Activated naive CD4-positive, alpha-beta T cell treated with anti-CD3 and anti-CD28 coated beads, Interleukin-2, amount 50 U/mL, for 72 hours (primary cell): ENCODE measurements around the gene LOC128125822.

Source experiments
- ATAC-seq, 2 donors: fragments of 150-1000 bp; cut with Tn5 transposase; 2 replicates each; pipeline ENCODE4 v1.10.0; 2021; ENCODE audit warnings: mild to moderate bottlenecking in 2 of 2, moderate library complexity in 2 of 2
- DNase-seq, 2 donors: peaks; one replicate each; pipeline ENCODE4 v3.0.0; 2021 to 2022; ENCODE audit warnings: low spot score in 2 of 2
- H3K27ac Mint-ChIP-seq, 2 donors: one replicate each; pipeline ENCODE4 v1.8.0; 2022; ENCODE audit warnings: mild to moderate bottlenecking in 2 of 2, mixed read lengths in 2 of 2
- H3K36me3 Mint-ChIP-seq, 2 donors: one replicate each; pipeline ENCODE4 v1.8.0; 2022; ENCODE audit warnings: mixed read lengths in 2 of 2
- H3K9me3 Mint-ChIP-seq, 2 donors: one replicate each; pipeline ENCODE4 v1.8.0; 2022; ENCODE audit warnings: mixed read lengths in 2 of 2

LOC128125822 gene

DNA sequence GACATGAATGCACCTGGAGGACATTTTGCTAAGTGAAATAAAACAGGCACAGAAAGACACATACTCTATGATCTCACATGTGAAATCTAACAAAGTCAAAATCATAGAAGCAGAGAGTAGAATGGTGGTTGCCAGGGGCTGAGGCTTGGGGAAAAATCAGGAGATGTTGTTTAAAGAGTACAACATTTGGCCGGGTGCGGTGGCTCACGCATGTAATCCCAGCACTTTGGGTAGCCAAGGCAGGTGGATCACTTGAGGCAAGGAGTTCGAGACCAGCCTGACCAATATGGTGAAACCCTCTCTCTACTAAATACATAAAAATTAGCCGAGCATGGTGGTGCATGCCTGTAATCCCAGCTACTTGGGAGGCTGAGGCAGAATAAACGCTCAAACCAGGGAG lies 26.0 kb upstream of the LOC128125822 start:
- no peak for ATAC-seq
- H3K27ac Mint-ChIP-seq: no peak overlapping the region
- H3K36me3 Mint-ChIP-seq: no peaks in the 10 kb centered on the region
- DNase-seq: no peak
- peaks cover 0 to 5% of the 10 kb centered on the region in 2 donors for H3K9me3 Mint-ChIP-seq

DNA sequence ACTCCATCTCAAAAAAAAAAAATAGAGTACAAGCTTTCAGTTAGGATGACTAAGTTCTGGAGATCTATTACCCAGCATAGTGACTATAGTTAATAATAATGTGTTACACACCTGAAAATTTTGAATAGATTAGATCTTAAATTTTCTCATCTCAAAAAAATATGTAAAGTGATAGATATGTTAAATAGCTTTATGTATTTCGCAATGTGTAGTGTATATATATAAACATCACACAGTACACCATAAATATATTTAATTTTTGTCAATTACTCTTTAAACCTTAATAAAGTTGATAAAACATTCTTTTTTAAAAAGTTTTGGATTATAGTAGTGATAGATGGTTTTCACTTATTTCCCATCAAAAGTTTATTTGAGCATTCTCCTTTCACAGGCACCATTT lies 25.6 kb upstream of the LOC128125822 start:
- no peak for ATAC-seq
- H3K36me3 Mint-ChIP-seq: no peaks in the 10 kb centered on the region
- H3K27ac Mint-ChIP-seq: no peak overlapping the region
- DNase-seq: no peak
- H3K9me3 Mint-ChIP-seq: peaks cover 0 to 5% of the 10 kb centered on the region in 2 donors

DNA sequence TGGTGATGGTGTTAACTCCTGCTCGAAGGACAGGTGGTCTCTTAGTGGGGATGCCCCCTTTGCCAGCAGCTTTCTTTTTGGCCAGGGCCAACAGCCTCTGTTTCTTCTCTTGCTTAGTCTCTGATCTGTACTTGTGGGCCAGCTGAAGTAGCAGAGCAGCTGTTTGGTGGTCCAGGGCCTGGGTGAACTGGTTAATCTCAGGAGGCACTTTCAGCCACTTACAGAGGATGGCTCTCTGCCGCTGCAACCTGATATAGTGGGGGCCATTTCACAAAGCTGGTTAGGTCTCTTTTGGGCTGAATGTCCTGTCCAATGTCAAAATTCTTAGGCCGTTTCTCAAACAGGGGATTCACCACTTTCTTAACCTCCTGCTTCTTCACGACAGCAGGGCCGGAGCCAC lies 23.2 kb upstream of the LOC128125822 start:
- ATAC-seq: no peak
- DNase-seq: no peak
- no peaks in the 10 kb centered on the region for H3K36me3 Mint-ChIP-seq
- H3K27ac Mint-ChIP-seq: no peak overlapping the region
- H3K9me3 Mint-ChIP-seq: no peaks in the 10 kb centered on the region

DNA sequence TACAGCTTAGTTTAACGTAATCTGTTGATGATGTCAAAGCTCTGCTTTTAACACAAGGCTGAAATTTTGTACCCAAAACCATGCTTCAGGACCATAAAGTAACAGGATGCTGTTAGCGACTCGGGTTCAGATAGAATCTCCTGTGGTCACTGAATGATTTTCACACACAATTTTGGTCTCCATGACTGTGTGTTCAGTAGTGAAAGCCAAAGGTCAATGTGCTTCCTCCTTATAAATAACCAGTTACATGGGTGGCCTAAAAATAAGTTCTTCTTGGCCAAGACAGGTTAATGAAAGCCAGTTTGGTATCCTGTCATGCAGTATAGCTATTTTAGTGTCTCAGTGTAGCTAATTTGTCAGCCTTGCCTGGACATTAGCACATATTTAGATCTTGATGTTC lies 19.1 kb upstream of the LOC128125822 start:
- peak in 1 of 2 donors; percentile 29 for ATAC-seq
- no peak for DNase-seq
- Mint-ChIP-seq H3K27ac (no peak overlapping the region), H3K36me3 (no peaks in the 10 kb centered on the region), H3K9me3 (no peaks in the 10 kb centered on the region)

DNA sequence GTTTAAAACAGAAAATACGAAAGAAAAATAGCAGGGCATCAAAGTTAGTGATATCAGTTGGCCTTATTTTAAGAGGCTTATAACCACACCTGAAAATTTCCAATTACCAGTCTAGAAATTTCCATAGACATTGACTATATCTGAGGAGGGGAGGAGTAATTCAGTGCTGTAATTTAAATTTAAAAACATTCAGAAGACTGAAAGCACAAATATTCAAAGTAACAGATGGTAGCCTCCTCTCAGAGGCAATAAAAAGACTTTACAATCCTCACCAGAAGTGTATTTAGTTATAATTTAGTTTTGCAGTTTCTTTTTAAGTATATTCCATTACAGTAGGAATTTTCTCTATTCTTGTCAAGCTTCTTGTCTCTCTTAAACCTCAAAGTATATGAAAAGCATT lies 18.4 kb upstream of the LOC128125822 start:
- Mint-ChIP-seq H3K27ac (no peak overlapping the region), H3K36me3 (no peaks in the 10 kb centered on the region), H3K9me3 (no peaks in the 10 kb centered on the region)
- no peak for ATAC-seq
- DNase-seq: no peak

DNA sequence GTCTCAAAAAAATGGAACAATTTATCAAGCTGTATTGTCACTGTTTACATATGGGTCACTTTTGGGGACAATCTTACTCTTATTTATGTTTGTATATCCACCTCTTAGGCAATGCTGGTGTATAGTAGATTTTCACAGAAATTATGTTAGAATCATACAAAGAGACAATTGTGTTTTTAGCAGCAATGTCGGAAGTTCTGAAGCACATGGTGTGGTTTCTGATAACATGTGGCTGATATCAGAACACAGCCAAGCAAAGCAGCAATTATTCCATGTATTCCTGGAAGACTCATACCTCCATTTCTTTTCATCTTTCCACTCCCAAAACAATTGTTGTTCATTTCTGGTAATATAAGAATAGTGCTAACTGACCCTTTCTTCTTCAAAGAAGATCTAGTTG lies 17.5 kb upstream of the LOC128125822 start:
- H3K9me3 Mint-ChIP-seq: no peaks in the 10 kb centered on the region
- no peaks in the 10 kb centered on the region for H3K36me3 Mint-ChIP-seq
- ATAC-seq: no peak
- H3K27ac Mint-ChIP-seq: no peak overlapping the region
- DNase-seq: no peak

DNA sequence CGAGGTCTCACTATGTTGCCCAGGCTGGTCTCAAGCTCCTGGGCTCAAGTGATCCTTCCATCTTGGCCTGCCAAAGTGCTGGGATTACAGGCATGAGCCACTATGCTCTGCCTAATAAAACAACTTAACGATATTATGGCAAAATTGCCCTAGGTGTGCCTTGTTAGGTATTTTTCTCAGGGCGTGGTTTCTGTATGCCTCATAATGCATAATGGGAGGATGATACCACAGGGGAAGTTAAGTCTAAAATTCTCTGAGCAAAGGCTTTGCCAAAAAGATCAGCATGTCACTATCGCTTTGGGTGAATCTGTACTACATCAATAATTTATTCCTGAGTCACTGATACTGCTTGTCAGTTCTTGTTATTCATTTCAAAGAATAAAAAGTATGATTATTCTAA lies 15.9 kb upstream of the LOC128125822 start:
- ATAC-seq (no peak), DNase-seq (no peak)
- no peaks in the 10 kb centered on the region for H3K36me3 Mint-ChIP-seq
- no peak overlapping the region for H3K27ac Mint-ChIP-seq
- no peaks in the 10 kb centered on the region for H3K9me3 Mint-ChIP-seq

DNA sequence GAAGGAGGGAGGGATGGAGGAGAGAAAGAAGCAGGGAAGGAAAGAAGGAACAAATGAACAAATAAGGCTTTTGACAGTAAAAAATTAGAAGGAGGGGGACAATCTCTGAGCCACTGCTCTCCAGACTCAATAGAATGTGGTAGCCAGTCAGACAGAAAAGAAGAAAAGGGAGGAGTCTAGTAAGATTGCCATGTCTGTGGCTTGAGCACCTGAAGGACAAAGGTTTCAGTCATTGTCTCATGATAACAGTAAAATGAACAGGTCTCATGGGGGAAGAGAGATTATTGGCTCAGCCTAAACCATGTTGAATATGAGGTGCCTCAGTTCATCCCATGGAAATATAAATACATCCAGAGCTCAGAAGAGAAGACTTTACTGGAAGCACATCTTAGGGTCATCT lies 14.0 kb upstream of the LOC128125822 start:
- no peak for ATAC-seq
- no peak overlapping the region for H3K27ac Mint-ChIP-seq
- no peaks in the 10 kb centered on the region for H3K9me3 Mint-ChIP-seq
- DNase-seq: no peak
- H3K36me3 Mint-ChIP-seq: no peaks in the 10 kb centered on the region

DNA sequence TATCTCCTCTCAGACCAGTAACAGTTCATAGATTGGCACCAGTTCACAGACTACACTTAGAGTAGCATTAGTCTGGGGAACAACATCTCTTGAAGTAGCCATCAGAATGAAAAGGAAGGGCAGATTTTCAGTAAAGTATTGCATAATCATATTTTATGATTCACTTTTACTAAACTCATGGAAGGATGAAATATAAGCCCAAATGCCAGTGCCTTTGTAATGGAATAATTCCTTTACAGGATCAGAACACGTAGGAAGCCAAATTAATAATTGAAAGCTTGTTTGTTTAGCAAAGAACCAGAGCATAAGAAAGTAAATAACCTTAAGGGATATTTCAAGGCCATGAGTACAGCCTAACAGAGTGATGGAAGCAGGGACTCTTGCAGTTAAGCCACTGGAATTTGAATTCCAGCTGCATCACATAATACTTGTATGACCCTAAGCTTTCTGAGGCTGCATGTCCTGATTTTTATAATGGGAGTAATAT lies 11.4 kb upstream of the LOC128125822 start:
- DNase-seq: no peak
- ATAC-seq: no peak
- no peak overlapping the region for H3K27ac Mint-ChIP-seq
- H3K36me3 Mint-ChIP-seq: no peaks in the 10 kb centered on the region
- no peaks in the 10 kb centered on the region for H3K9me3 Mint-ChIP-seq

DNA sequence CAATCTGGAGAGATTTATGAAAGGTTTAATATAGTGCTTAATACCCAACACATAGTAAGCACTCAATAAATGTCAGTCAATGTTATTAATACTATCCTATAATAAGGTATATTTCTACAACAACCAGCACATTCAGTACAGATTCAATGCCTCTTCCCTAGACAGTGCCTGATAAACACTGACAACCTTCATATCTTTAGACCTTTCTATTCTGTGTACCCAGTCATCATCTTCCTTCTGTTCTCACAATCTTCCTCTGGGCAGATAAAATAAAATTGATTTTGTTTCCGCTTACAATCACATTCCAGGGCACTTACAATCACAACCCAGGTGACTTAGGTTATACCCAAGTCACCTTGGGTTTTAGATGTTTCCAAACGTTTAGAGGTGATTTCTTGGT lies 11.0 kb upstream of the LOC128125822 start:
- no peaks in the 10 kb centered on the region for H3K36me3 Mint-ChIP-seq
- no peak overlapping the region for H3K27ac Mint-ChIP-seq
- ATAC-seq: no peak
- H3K9me3 Mint-ChIP-seq: no peaks in the 10 kb centered on the region
- no peak for DNase-seq

DNA sequence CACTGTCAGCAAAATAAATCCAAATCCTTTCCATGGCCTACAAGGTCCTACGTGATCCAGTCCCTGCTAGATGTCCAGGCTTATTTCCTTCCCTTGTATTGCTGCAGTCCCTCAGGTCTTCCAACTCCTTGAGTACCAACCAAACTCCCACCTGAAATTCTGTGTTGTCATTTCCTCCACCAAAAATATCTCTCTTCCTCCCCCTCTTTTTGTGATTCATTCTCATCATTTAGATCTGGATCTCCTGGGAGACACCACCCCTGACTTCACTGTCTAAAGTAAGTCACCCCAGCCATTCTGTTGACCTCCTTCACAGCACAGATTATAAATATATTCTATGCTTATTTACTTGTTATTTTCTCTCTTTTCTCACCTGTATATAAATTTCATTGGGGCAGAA lies 9.0 kb upstream of the LOC128125822 start:
- DNase-seq (no peak), ATAC-seq (no peak)
- H3K9me3 Mint-ChIP-seq: no peaks in the 10 kb centered on the region
- H3K27ac Mint-ChIP-seq: no peak overlapping the region
- no peaks in the 10 kb centered on the region for H3K36me3 Mint-ChIP-seq

DNA sequence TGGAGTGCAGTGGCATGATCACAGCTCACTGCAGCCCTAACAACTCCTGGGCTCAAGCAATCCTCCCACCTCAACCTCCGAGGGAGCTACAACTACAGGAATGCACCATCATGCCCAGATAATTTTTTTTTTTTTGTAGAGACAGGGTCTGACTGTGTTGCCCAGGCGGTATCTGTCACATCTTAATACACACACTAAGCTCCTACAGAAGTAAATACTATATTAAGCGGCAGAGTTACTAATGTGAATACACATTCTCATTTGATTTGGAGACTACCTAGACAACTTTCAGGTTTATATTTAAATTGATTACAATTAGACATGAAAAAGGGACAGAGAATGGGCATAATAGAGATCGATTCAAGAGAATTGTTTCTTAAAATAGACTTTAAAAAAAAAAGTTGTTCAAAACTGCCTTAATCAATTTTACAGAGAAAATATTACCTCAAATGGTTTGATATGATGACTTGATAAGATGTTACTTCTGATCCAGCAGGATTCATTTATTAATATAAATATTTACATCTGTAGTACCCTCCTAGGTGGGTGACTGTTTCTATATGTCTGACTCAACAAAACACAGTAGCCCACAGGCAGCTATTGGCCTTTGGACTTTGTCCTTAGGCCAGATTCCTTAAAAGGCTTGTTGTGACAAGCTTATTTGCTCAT lies 7.1 kb upstream of the LOC128125822 start:
- Mint-ChIP-seq H3K27ac (no peak overlapping the region), H3K36me3 (no peaks in the 10 kb centered on the region), H3K9me3 (no peaks in the 10 kb centered on the region)
- ATAC-seq: no peak
- DNase-seq: no peak

DNA sequence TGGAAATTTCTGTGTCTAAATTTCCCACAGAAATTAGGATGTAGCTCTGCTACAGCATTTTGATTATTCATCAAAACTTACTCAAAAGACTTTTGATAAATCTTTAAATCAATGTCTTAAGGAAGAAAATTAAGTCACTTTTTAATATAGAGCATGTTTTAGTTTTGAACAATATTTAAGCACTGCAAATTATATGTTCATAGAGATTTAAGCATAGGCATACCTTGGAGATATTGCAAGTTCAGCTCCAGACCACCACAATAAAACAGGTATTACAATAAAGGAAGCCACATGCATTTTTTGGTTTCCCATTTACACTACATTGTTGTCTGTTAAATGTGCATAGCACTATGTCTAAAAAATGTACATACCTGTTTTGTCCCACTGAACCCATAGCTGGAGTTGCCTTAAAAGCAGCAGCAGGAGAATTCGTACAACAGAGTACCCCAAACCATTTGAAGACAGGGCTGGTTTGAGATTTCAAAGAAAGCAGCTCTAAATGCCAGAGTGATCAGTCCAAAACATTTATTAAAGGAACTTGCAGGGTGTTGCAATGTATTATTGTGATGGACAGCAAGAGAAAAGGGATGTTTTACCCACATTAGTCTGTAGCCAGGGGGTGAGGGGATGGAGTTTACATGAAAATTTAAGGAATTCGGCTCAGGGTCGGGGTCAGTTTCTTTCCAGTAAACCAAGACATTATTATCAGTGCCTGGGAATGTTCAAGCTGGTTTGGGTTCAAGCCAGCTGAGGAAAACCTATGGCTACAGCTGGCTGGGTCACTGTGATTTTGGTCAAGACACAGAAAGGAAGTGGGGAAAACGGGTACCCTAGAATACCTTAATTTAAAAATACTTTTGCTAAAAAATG lies 6.3 kb upstream of the LOC128125822 start:
- H3K9me3 Mint-ChIP-seq: no peaks in the 10 kb centered on the region
- ATAC-seq (no peak), DNase-seq (no peak)
- H3K36me3 Mint-ChIP-seq: no peaks in the 10 kb centered on the region
- no peak overlapping the region for H3K27ac Mint-ChIP-seq

DNA sequence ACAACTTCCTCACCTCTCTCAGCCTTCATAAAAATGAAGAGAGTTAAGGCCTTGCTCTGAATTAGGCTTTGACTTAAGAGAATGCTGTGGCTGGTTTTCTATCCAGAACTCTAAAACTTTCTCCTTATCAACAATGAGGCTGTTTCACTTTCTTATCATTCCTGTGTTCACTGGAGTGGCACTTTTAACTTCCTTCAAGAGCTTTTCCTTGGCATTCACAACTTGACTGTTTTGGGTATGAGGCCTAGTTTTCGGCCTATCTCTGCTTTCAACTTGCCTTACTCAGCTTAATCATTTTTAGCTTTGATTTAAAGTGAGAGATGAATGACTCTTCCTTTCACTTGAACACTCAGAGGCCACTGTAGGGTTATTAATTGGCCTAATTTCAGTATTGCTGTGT lies 4.3 kb upstream of the LOC128125822 start:
- DNase-seq (no peak), ATAC-seq (no peak)
- no peak overlapping the region for H3K27ac Mint-ChIP-seq
- no peaks in the 10 kb centered on the region for H3K9me3 Mint-ChIP-seq
- no peaks in the 10 kb centered on the region for H3K36me3 Mint-ChIP-seq

DNA sequence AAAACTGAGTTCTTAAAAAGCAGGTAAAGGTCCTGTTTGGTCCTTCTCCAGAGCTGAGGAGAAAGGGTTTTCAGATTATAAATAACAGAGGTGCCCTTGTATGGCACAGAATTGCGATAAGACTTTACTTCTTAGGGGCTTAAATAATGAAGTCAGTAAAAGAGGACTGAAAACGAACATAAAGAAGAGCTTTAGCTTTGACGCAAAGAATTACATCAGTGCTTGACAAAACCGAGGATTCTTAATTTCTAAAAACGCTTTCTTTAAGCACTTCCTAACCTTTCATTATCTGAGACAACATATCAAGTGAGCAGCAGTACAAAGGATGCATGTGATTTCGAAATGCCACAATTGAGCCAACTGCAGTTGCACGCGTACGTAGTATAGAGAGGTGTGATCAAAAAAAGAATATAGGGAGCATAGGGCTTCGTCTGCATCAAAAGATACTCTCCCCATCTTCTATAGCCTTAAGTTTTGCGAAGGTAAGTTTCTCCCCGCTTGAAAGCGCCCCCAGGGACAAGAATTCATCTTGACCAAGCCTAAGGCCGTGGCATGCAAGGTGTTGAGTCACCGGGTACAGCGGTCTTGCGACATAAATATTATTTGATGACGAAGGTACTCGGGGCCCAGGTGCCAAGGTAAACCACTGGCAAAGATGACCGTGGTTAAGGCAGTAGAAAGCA lies 778 bp upstream of the LOC128125822 start:
- ATAC-seq (peak in 1 of 2 donors; percentile 39), DNase-seq (peak in 1 of 2 donors; percentile 39)
- Mint-ChIP-seq H3K36me3 (peaks cover 16 to 18% of the 10 kb centered on the region in 2 donors), H3K9me3 (no peaks in the 10 kb centered on the region), H3K27ac (peak overlapping the region; percentile 65 to 93)

DNA sequence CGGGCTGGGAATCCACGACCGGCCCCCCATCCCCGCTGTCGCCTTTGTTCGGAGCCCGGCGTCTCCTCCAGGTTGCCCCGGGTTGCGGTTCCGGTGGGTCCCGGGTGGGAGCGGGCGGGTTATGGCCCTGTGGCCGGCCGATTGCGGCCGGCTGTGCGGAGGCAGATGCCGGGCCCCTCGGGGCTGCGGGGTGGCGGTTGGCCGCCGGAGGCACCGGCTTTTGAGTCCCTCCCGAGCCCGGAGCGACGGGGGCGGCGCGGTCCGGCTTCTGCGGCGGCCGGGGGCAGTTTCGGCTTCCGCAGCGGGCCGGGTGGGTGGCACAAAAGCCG lies 431 bp downstream of the LOC128125822 start:
- Mint-ChIP-seq H3K9me3 (no peaks in the 10 kb centered on the region), H3K36me3 (peaks cover 19 to 22% of the 10 kb centered on the region in 2 donors), H3K27ac (peak overlapping the region; percentile 65 to 93)
- peak in 1 of 2 donors; percentile 70 for DNase-seq
- peak in 1 of 2 donors; percentile 0 for ATAC-seq
